ENCODE data around the gene SAMD9.
"Not testable (repeated sequence)": the region's sequence is repeated elsewhere in the genome, so short reads cannot be mapped to it uniquely, and the experiment has no call there.

Gene SAMD9

DNA sequence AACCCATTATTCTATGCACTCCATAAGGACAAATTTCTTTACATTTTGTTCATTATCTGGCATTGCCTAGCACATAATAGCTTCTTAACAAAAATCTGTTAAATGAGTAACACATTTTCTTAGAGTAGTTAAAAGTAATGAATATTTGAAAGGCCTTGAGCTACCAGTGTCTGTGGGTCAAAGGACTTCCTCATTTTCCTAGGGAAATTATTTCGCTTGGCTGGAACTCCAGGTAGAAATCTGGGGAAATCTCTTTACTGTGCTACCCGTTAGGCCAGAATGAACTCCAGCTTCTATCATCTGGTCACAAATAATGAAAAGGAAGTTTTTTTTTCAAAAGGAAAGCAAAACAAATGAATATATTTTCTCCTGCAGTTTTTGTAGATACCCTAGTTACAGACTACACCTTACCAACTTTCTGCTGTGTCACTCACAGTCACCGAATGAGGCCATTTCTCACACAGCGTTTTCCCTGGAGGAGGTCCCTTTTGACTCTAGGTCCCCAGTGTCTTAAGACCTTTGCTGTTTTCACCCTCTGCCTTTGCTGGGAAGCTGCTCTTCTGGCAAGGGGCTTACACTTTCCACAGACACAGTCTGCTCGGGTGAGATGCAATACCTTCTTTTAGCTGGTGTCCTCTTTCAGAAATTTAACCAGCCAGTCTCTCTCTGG lies 28.8 kb upstream of the SAMD9 start:
- Histone ChIP-seq H3K9me3 (ENCODE audit: control insufficient read depth, insufficient read depth, low read length) (no peaks in the 10 kb centered on the region), H3K27ac (ENCODE audit: low read depth, low read length) (no peak overlapping the region), H3K4me3 (ENCODE audit: low read depth, low read length) (no peak overlapping the region), H3K27me3 (ENCODE audit: control insufficient read depth, insufficient read depth, low read length) (no peaks in the 10 kb centered on the region; the same call in 1 of the 2 replicates), H3K4me1 (ENCODE audit: control insufficient read depth, insufficient read depth, low read length) (peaks cover 6% of the 10 kb centered on the region), H3K36me3 (ENCODE audit: control insufficient read depth, insufficient read depth, low read length) (no peaks in the 10 kb centered on the region), H3K9ac (ENCODE audit: low read depth, low read length) (no peak overlapping the region)

DNA sequence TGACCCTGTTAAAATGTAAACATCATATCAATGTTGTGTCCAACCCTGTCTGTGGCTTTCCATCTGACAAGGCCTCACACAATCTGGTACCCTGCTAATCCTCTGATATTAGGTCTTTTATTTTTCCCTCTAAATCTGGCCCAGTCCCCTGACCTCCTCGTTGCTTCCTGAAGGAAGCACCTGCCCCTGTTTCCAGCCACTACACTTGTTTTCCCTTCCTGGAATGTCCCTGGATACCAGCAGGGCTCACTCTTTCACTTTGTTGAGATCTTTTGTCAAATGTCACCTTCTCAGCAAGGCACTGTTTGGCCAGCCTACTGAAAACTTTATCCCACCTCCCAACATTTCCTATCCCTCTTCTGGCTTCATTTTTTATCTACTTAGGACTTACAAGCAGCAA lies 28.3 kb upstream of the SAMD9 start:
- Histone ChIP-seq H3K4me3 (ENCODE audit: low read depth, low read length) (no peak overlapping the region), H3K9ac (ENCODE audit: low read depth, low read length) (no peak overlapping the region), H3K27ac (ENCODE audit: low read depth, low read length) (no peak overlapping the region), H3K4me1 (ENCODE audit: control insufficient read depth, insufficient read depth, low read length) (peaks cover 6% of the 10 kb centered on the region), H3K27me3 (ENCODE audit: control insufficient read depth, insufficient read depth, low read length) (no peaks in the 10 kb centered on the region), H3K36me3 (ENCODE audit: control insufficient read depth, insufficient read depth, low read length) (no peaks in the 10 kb centered on the region), H3K9me3 (ENCODE audit: control insufficient read depth, insufficient read depth, low read length) (no peaks in the 10 kb centered on the region)

DNA sequence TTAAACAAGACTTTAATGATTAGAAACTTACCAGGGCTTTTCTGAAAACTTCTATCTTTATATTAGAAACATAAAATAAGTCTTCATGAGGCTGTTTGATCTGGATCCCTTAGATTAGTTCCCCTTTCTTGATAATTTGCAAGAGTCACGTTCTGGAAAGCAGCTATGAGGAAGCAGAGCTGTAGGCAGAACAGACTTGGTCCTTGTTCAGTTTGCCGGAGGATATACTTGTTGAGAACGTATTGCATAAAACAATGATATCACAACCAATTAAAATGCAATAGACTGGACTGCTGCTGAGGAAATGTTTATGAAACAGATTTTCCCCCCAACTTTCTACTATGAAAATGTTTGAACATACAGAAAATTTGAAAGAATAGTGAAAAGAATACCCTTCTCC lies 27.6 kb upstream of the SAMD9 start:
- Histone ChIP-seq H3K4me3 (ENCODE audit: low read depth, low read length) (no peak overlapping the region), H3K27me3 (ENCODE audit: control insufficient read depth, insufficient read depth, low read length) (no peaks in the 10 kb centered on the region), H3K27ac (ENCODE audit: low read depth, low read length) (no peak overlapping the region), H3K9me3 (ENCODE audit: control insufficient read depth, insufficient read depth, low read length) (no peaks in the 10 kb centered on the region), H3K36me3 (ENCODE audit: control insufficient read depth, insufficient read depth, low read length) (no peaks in the 10 kb centered on the region), H3K4me1 (ENCODE audit: control insufficient read depth, insufficient read depth, low read length) (peaks cover 6% of the 10 kb centered on the region), H3K9ac (ENCODE audit: low read depth, low read length) (no peak overlapping the region)

DNA sequence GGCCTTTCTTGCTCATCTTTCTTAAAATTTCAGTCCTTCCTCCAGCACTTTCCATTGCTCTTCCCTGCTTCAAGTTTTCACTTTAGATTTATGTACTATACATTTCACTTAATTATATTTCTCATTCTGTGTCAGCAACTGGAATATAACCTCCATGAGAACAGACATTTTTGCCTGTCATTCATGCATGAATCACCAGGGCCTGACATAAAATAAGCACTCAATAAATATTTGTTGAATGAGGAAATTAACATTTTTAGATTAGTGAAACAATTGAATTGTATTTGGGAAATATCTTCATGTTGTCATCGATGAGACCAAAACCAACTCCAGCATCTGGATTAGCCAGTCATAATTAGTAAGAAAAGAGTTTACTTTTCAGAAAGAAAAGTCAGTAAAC lies 24.3 kb upstream of the SAMD9 start:
- Histone ChIP-seq H3K4me1 (ENCODE audit: control insufficient read depth, insufficient read depth, low read length) (no peaks in the 10 kb centered on the region), H3K9me3 (ENCODE audit: control insufficient read depth, insufficient read depth, low read length) (no peaks in the 10 kb centered on the region), H3K4me3 (ENCODE audit: low read depth, low read length) (no peak overlapping the region), H3K36me3 (ENCODE audit: control insufficient read depth, insufficient read depth, low read length) (no peaks in the 10 kb centered on the region), H3K27me3 (ENCODE audit: control insufficient read depth, insufficient read depth, low read length) (no peaks in the 10 kb centered on the region), H3K9ac (ENCODE audit: low read depth, low read length) (no peak overlapping the region), H3K27ac (ENCODE audit: low read depth, low read length) (no peak overlapping the region)

DNA sequence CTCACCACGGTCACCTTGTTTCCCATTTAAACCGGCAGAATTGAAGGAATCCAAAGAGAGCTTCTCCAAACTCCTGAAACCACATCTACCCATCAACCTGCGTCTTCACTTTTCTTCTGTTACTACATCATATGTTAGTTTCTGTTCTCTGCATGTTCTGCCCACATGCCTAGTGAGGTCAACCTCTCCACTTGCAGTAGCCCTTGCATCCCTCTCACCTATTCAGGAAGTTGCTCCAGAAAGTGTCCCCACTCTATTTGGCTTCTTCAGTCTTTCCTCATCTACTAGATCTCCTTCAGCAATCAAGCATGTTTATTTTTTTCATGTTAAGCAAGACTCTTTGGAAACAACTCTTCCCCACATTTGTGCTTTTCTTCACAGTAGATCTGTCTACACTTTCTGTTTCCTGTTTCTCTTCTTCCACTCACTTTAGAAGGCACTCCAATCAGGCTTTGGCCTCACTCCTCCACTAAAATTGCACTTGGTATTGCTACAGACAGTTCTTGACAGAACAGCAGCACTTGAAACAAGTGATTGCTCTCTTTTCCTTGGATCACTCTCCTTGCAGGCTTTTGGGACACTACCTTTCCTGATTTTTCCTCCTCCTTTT lies 22.9 kb upstream of the SAMD9 start:
- no peaks in the 10 kb centered on the region for H3K36me3 ChIP-seq (ENCODE audit: control insufficient read depth, insufficient read depth, low read length)
- H3K9ac ChIP-seq (ENCODE audit: low read depth, low read length): no peak overlapping the region

DNA sequence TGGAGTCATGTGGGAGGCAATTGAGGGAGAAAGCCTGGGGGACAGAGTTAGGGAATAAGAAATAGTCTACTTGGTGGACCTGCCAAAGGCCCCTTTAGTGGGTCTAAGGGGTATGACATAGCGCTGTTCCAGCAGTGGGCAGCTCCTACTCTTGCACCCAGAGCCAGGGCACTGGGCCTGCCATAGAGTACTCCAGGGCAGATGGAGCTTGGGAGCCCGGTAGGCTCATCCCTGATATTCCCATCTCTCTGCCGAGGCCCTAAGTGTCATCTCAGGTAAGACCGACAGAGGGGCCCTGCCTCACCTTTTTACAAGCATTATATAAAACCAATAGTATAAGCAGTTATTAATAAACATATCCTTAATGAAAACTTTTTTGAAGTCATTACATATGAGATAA lies 20.8 kb upstream of the SAMD9 start:
- Histone ChIP-seq H3K4me3 (ENCODE audit: low read depth, low read length) (no peak overlapping the region), H3K36me3 (ENCODE audit: control insufficient read depth, insufficient read depth, low read length) (no peaks in the 10 kb centered on the region), H3K27ac (ENCODE audit: low read depth, low read length) (no peak overlapping the region), H3K27me3 (ENCODE audit: control insufficient read depth, insufficient read depth, low read length) (no peaks in the 10 kb centered on the region), H3K9ac (ENCODE audit: low read depth, low read length) (no peak overlapping the region), H3K9me3 (ENCODE audit: control insufficient read depth, insufficient read depth, low read length) (no peaks in the 10 kb centered on the region), H3K4me1 (ENCODE audit: control insufficient read depth, insufficient read depth, low read length) (no peaks in the 10 kb centered on the region)

More for the DNA sequence above, 22.9 kb upstream of the SAMD9 start:
- H3K9me3 ChIP-seq (ENCODE audit: control insufficient read depth, insufficient read depth, low read length): no peaks in the 10 kb centered on the region
- no peaks in the 10 kb centered on the region for H3K27me3 ChIP-seq (ENCODE audit: control insufficient read depth, insufficient read depth, low read length)
- H3K27ac ChIP-seq (ENCODE audit: low read depth, low read length): no peak overlapping the region
- no peak overlapping the region for H3K4me3 ChIP-seq (ENCODE audit: low read depth, low read length)
- H3K4me1 ChIP-seq (ENCODE audit: control insufficient read depth, insufficient read depth, low read length): no peaks in the 10 kb centered on the region

DNA sequence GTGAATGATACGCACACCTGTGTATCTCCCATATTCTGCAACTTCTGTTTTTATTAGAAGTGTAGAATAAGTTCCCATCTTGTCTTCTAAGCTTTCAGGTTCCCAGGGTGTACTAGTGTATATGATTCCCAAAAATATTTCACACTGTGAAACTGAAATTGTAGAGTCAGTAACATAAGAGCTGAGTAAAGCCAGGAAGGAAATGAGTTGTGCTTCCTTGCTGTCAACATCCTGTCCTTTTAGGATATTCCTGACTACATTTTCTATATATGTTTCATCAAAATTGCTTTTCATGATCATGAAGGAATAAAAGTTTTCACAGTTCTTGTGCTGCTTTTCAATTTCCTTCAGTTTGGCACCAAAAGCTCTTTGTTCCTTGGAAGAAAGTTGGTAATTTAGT lies 15.2 kb upstream of the SAMD9 start:
- Histone ChIP-seq H3K27me3 (ENCODE audit: control insufficient read depth, insufficient read depth, low read length) (no peaks in the 10 kb centered on the region), H3K36me3 (ENCODE audit: control insufficient read depth, insufficient read depth, low read length) (no peaks in the 10 kb centered on the region), H3K9ac (ENCODE audit: low read depth, low read length) (no peak overlapping the region), H3K27ac (ENCODE audit: low read depth, low read length) (no peak overlapping the region), H3K9me3 (ENCODE audit: control insufficient read depth, insufficient read depth, low read length) (no peaks in the 10 kb centered on the region), H3K4me1 (ENCODE audit: control insufficient read depth, insufficient read depth, low read length) (no peaks in the 10 kb centered on the region), H3K4me3 (ENCODE audit: low read depth, low read length) (no peak overlapping the region)

DNA sequence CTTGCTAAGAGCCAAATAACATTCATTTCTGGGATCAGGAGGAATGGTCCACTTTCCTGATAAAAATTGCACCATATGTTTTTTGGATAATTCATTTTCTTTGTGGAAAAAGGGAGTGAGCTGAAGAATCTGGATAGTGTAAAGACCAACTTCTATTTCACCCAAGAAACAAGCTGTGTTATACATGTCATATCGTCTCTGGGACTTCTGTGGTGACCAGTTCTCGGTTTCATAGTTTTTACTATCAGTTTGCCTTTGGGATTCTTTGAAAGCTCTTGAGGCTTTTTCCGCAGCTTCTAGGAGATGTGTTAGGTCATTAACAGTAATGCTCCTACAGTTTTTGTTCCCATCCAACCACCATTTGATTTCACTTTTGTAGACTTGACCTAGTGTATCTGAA lies 14.4 kb upstream of the SAMD9 start:
- H3K36me3 ChIP-seq (ENCODE audit: control insufficient read depth, insufficient read depth, low read length): no peaks in the 10 kb centered on the region
- no peaks in the 10 kb centered on the region for H3K4me1 ChIP-seq (ENCODE audit: control insufficient read depth, insufficient read depth, low read length)
- H3K9me3 ChIP-seq (ENCODE audit: control insufficient read depth, insufficient read depth, low read length): peaks cover 6% of the 10 kb centered on the region; the same call in 1 of the 2 replicates
- H3K27ac ChIP-seq (ENCODE audit: low read depth, low read length): no peak overlapping the region
- no peaks in the 10 kb centered on the region for H3K27me3 ChIP-seq (ENCODE audit: control insufficient read depth, insufficient read depth, low read length)
- no peak overlapping the region for H3K4me3 ChIP-seq (ENCODE audit: low read depth, low read length)
- H3K9ac ChIP-seq (ENCODE audit: low read depth, low read length): no peak overlapping the region

DNA sequence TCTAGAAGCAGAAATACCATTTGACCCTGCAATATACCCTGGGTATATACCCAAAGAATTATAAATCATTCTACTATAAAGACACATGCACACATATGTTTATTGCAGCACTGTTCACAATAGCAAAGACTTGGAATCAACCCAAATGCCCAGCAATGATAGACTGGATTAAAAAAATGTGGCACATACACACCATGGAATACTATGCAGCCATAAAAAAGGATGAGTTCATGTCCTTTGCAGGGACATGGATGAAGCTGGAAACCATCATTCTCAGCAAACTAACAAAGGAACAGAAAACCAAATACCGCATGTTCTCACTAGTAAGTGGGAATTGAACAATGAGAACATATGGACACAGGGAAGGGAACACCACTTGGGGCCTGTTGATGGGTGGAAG lies 9.2 kb upstream of the SAMD9 start:
- not testable (repeated sequence) for H3K4me3 ChIP-seq (ENCODE audit: low read depth, low read length); H3K36me3 ChIP-seq (ENCODE audit: control insufficient read depth, insufficient read depth, low read length); H3K27me3 ChIP-seq (ENCODE audit: control insufficient read depth, insufficient read depth, low read length)

DNA sequence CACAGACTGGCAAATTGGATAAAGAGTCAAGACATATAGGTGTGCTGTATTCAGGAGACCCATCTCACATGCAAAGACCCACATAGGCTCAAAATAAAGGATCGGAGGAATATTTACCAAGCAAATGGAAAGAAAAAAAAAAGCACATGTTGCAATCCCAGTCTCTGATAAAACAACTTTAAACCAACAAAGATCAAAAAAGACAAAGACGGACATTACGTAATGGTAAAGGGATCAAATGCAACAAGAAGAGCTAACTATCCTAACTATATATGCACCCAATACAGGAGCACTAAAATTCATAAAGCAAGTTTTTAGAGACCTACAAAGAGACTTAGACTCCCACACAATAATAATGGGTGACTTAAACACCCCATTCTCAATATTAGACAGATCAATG lies 5.8 kb upstream of the SAMD9 start:
- not testable (repeated sequence) for H3K4me1 ChIP-seq (ENCODE audit: control insufficient read depth, insufficient read depth, low read length); H3K27ac ChIP-seq (ENCODE audit: low read depth, low read length); H3K4me3 ChIP-seq (ENCODE audit: low read depth, low read length); H3K27me3 ChIP-seq (ENCODE audit: control insufficient read depth, insufficient read depth, low read length); H3K9me3 ChIP-seq (ENCODE audit: control insufficient read depth, insufficient read depth, low read length); H3K36me3 ChIP-seq (ENCODE audit: control insufficient read depth, insufficient read depth, low read length); H3K9ac ChIP-seq (ENCODE audit: low read depth, low read length)

More for the DNA sequence above, 9.2 kb upstream of the SAMD9 start:
- not testable (repeated sequence) for H3K9me3 ChIP-seq (ENCODE audit: control insufficient read depth, insufficient read depth, low read length); H3K4me1 ChIP-seq (ENCODE audit: control insufficient read depth, insufficient read depth, low read length); H3K9ac ChIP-seq (ENCODE audit: low read depth, low read length); H3K27ac ChIP-seq (ENCODE audit: low read depth, low read length)

DNA sequence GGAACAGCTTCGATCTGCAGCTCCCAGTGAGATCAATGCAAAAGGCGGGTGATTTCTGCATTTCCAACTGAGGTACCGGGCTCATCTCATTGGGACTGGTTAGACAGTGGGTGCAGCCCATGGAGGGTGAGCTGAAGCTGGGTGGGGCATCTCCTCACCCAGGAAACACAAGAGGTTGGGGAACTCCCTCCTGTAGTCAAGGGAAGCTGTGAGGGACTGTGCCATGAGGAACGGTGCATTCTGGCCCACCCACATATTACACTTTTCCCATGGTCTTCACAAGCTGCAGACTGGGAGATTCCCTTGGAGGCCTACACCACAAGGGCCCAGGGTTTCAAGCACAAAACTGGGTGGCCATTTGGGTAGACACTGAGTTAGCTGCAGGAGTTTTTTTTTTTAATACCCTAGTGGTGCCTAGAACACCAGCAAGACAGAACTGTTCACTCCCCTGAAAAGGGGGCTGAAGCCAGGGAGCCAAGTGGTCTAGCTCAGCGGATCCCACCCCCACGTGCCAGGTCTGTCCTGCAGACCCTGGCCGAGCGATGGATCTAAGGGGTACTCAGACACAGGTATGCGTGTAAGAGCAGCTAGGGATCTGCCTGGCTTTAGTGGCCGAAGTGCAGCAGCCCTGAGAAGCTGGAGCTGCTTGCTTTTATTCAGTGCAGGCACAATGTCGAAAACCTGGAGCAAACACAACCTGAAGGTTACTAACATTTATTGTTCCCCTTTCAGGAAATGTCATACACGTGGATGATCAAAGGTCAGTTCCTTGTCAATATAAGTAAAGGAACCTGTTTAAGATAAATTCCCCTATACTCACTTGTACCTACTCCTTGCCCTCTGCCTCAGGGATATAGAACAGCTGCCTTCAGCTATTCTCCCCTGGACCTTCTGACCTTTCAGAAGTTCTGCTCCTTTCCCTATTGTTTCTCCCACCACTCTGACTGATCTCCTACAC lies 3.1 kb upstream of the SAMD9 start:
- H3K4me1 ChIP-seq (ENCODE audit: control insufficient read depth, insufficient read depth, low read length): no peaks in the 10 kb centered on the region
- H3K36me3 ChIP-seq (ENCODE audit: control insufficient read depth, insufficient read depth, low read length): no peaks in the 10 kb centered on the region
- no peak overlapping the region for H3K4me3 ChIP-seq (ENCODE audit: low read depth, low read length)
- H3K27me3 ChIP-seq (ENCODE audit: control insufficient read depth, insufficient read depth, low read length): no peaks in the 10 kb centered on the region
- no peak overlapping the region for H3K9ac ChIP-seq (ENCODE audit: low read depth, low read length)
- H3K9me3 ChIP-seq (ENCODE audit: control insufficient read depth, insufficient read depth, low read length): no peaks in the 10 kb centered on the region
- H3K27ac ChIP-seq (ENCODE audit: low read depth, low read length): no peak overlapping the region
